Effector CD4-positive, alpha-beta T cell (primary cell): ENCODE results near the gene CTBP2.
"Not testable (repeated sequence)": the region's sequence is repeated elsewhere in the genome, so short reads cannot be mapped to it uniquely, and the experiment has no call there.

ENCODE experiments used
- DNase-seq: peaks from one replicate; pipeline ENCODE4 v3.0.0-alpha.2; 2020

Gene CTBP2

GRCh38 chr10:125156739-125157480 is 3.5 kb downstream of the CTBP2 start:
- no peak for DNase-seq

- no peak for DNase-seq
Measured at GRCh38 chr10:125156196-125156595, 4.2 kb downstream of the CTBP2 start.

- DNase-seq, result no peak
Measured at GRCh38 chr10:125155101-125155500, 5.3 kb downstream of the CTBP2 start.

- no peak for DNase-seq
Measured at GRCh38 chr10:125154529-125154928, 5.8 kb downstream of the CTBP2 start.

GRCh38 chr10:125153703-125154490 is 6.5 kb downstream of the CTBP2 start:
- DNase-seq, result no peak

GRCh38 chr10:125152450-125153368 is 7.7 kb downstream of the CTBP2 start:
- DNase-seq, result no peak

- DNase-seq, result no peak
Measured at GRCh38 chr10:125151553-125152449, 8.6 kb downstream of the CTBP2 start.

GRCh38 chr10:125151170-125151552 is 9.2 kb downstream of the CTBP2 start:
- DNase-seq, result no peak

GRCh38 chr10:125150376-125151083 is 9.8 kb downstream of the CTBP2 start:
- DNase-seq, result not testable (repeated sequence)

GRCh38 chr10:125149680-125150047 is 10.7 kb downstream of the CTBP2 start:
- DNase-seq, result no peak

- DNase-seq, result no peak
Measured at GRCh38 chr10:125149036-125149679, 11.2 kb downstream of the CTBP2 start.

- no peak for DNase-seq
Measured at GRCh38 chr10:125148528-125148927, 11.8 kb downstream of the CTBP2 start.

GRCh38 chr10:125147971-125148439 is 12.4 kb downstream of the CTBP2 start:
- DNase-seq, result no peak

- no peak for DNase-seq
Measured at GRCh38 chr10:125146791-125147579, 13.4 kb downstream of the CTBP2 start.

- DNase-seq, result no peak
Measured at GRCh38 chr10:125145636-125146035, 14.7 kb downstream of the CTBP2 start.

- DNase-seq, result no peak
Measured at GRCh38 chr10:125144693-125145623, 15.4 kb downstream of the CTBP2 start.

- no peak for DNase-seq
Measured at GRCh38 chr10:125144206-125144605, 16.2 kb downstream of the CTBP2 start.

- no peak for DNase-seq
Measured at GRCh38 chr10:125142946-125143345, 17.4 kb downstream of the CTBP2 start.
